Measurements from ENCODE around the gene SYK. TPM values are rescaled to one million over a fixed set of nuclear protein-coding genes. Genes with fewer than 3 reads are reported as not detected.

Gene SYK
- total RNA-seq, 1 donor from 2014 or later: not detected

GRCh38 chr9:90899287-90899686 is 97.7 kb downstream of the SYK start:
- no peaks in the 10 kb centered on the region for H3K27me3 Mint-ChIP-seq (ENCODE audit: insufficient read depth, low read depth)
- H3K36me3 ChIP-seq: no peaks in the 10 kb centered on the region
- no peak overlapping the region for H3K4me2 ChIP-seq
- no peak for DNase-seq (ENCODE audit: low spot score)
- H3K27ac ChIP-seq: no peak overlapping the region
- no peaks in the 10 kb centered on the region for H4K20me1 ChIP-seq (ENCODE audit: low read depth)
- no peak overlapping the region for H3K4me3 ChIP-seq
- H3K9ac ChIP-seq: no peak overlapping the region
- peaks cover 5% of the 10 kb centered on the region for H3K9me3 Mint-ChIP-seq
- H2AFZ ChIP-seq (replicated peaks): no peak overlapping the region
- H3K4me1 Mint-ChIP-seq: peaks cover 23% of the 10 kb centered on the region
- no peaks in the 10 kb centered on the region for H3K9me3 ChIP-seq (ENCODE audit: low read depth)
- peaks cover 15% of the 10 kb centered on the region for H3F3A ChIP-seq (ENCODE audit: low read depth)
- no peak for TF ChIP-seq EZH2phosphoT487 (IDR thresholded peaks at IDR 0.05)
- no peak for TF ChIP-seq CTCF (IDR thresholded peaks at IDR 0.05)
- TF ChIP-seq EZH2 (IDR thresholded peaks at IDR 0.05): no peak
- no peaks in the 10 kb centered on the region for H3K27me3 ChIP-seq
- no peak overlapping the region for H3K4me3 Mint-ChIP-seq
- H3K79me2 ChIP-seq (ENCODE audit: low read depth): no peaks in the 10 kb centered on the region
- H3K27ac Mint-ChIP-seq: no peak overlapping the region
- peaks cover 19% of the 10 kb centered on the region for H3K4me1 ChIP-seq
- no peaks in the 10 kb centered on the region for H3K36me3 Mint-ChIP-seq

DNA sequence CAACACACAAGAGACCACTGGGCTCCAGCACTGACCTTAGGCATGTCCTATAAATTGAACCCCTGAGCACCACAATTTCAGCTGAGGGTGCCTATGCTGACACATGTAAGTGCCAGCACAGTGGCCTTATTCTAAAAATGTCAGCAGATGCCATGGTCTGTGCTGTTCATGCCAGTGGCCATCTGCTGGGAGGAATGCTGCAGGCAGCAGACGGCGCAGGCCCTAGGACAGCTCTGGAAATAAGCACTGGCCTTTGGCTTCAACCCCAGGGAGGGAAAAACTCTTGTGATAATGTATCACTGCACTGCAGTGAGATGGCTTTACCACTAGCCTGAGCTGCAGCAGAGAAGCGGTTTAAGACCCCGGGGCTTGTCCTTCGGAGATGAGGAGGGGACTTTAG is 98.5 kb downstream of the SYK start:
- peaks cover 12% of the 10 kb centered on the region for H3F3A ChIP-seq (ENCODE audit: low read depth)
- no peak overlapping the region for H3K4me3 ChIP-seq
- H3K9me3 ChIP-seq (ENCODE audit: low read depth): no peaks in the 10 kb centered on the region
- no peak overlapping the region for H3K4me2 ChIP-seq
- no peaks in the 10 kb centered on the region for H4K20me1 ChIP-seq (ENCODE audit: low read depth)
- no peaks in the 10 kb centered on the region for H3K27me3 Mint-ChIP-seq (ENCODE audit: insufficient read depth, low read depth)
- H3K27ac ChIP-seq: no peak overlapping the region
- H3K36me3 Mint-ChIP-seq: no peaks in the 10 kb centered on the region
- peaks cover 20% of the 10 kb centered on the region for H3K4me1 ChIP-seq
- no peak for TF ChIP-seq EZH2phosphoT487 (IDR thresholded peaks at IDR 0.05)
- peak; percentile 50 for TF ChIP-seq CTCF (IDR thresholded peaks at IDR 0.05)
- no peaks in the 10 kb centered on the region for H3K36me3 ChIP-seq
- H3K27ac Mint-ChIP-seq: no peak overlapping the region
- peaks cover 10% of the 10 kb centered on the region for H3K9me3 Mint-ChIP-seq
- DNase-seq (ENCODE audit: low spot score): peak; percentile 50
- H3K27me3 ChIP-seq: no peaks in the 10 kb centered on the region
- no peaks in the 10 kb centered on the region for H3K79me2 ChIP-seq (ENCODE audit: low read depth)
- no peak overlapping the region for H3K4me3 Mint-ChIP-seq
- peaks cover 29% of the 10 kb centered on the region for H3K4me1 Mint-ChIP-seq
- H3K9ac ChIP-seq: no peak overlapping the region
- peak overlapping the region; percentile 8 for H2AFZ ChIP-seq (replicated peaks)

DNA sequence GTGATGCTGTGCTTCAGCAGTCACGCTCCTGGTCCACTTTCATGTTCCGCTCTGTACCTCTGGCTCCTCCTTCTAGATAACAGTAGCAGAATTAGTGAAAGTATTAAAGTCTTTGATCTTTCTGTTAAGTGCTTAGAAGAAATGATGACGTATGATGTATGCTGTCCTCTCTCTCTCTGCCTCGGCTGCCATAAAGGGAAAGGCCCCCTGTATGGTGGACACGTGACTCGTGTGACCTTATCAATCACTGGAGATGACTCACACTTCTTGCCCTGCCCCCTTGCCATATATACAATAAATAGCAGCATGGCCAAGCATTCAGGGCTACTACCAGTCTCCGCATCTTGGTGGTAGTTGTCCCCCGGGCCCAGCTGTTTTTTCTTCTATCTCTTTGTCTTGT is 100.3 kb downstream of the SYK start:
- H3K27me3 ChIP-seq: no peaks in the 10 kb centered on the region
- H3K4me1 ChIP-seq: peaks cover 7% of the 10 kb centered on the region
- peak overlapping the region; percentile 8 for H3K27ac Mint-ChIP-seq
- H3K4me3 ChIP-seq: no peak overlapping the region
- no peaks in the 10 kb centered on the region for H3K9me3 ChIP-seq (ENCODE audit: low read depth)
- peaks cover 17% of the 10 kb centered on the region for H3K9me3 Mint-ChIP-seq
- no peaks in the 10 kb centered on the region for H4K20me1 ChIP-seq (ENCODE audit: low read depth)
- H3K27ac ChIP-seq: no peak overlapping the region
- H3F3A ChIP-seq (ENCODE audit: low read depth): no peaks in the 10 kb centered on the region
- H3K79me2 ChIP-seq (ENCODE audit: low read depth): no peaks in the 10 kb centered on the region
- H3K27me3 Mint-ChIP-seq (ENCODE audit: insufficient read depth, low read depth): no peaks in the 10 kb centered on the region
- H2AFZ ChIP-seq (replicated peaks): no peak overlapping the region
- no peak for TF ChIP-seq CTCF (IDR thresholded peaks at IDR 0.05)
- TF ChIP-seq EZH2phosphoT487 (IDR thresholded peaks at IDR 0.05): no peak
- no peak for TF ChIP-seq EZH2 (IDR thresholded peaks at IDR 0.05)
- H3K4me3 Mint-ChIP-seq: no peak overlapping the region
- H3K4me1 Mint-ChIP-seq: peaks cover 14% of the 10 kb centered on the region
- no peaks in the 10 kb centered on the region for H3K36me3 ChIP-seq
- no peak overlapping the region for H3K9ac ChIP-seq
- H3K36me3 Mint-ChIP-seq: no peaks in the 10 kb centered on the region
- no peak for DNase-seq (ENCODE audit: low spot score)
- H3K4me2 ChIP-seq: no peak overlapping the region
